ENCODE data around the gene TBC1D14.
"Not testable (repeated sequence)": the region's sequence is repeated elsewhere in the genome, so short reads cannot be mapped to it uniquely, and the experiment has no call there.

TBC1D14 gene

DNA sequence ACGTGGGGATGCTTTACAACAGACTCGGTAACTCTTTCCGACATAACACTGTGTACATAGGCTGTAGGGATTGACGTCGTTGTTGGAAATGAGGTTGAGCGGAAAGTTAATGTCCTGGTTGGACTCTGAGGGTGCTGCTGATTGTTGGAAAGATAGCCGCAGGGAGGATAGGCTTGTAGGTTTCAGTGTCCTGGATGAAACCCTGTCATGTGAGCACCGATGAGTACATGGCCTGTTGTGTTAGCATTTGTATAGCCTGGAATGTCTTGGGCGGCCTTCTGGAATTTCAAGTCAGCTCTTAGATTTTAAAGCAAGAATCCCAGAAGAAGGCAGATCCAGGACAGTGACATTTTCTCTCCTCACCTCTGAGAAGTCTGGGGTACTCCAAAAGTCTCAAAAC is 63.3 kb downstream of the TBC1D14 start:
- DNase-seq (ENCODE audit: insufficient read length, low spot score) (no peak), FAIRE-seq (no peak)
- TF ChIP-seq, protein P1, sequence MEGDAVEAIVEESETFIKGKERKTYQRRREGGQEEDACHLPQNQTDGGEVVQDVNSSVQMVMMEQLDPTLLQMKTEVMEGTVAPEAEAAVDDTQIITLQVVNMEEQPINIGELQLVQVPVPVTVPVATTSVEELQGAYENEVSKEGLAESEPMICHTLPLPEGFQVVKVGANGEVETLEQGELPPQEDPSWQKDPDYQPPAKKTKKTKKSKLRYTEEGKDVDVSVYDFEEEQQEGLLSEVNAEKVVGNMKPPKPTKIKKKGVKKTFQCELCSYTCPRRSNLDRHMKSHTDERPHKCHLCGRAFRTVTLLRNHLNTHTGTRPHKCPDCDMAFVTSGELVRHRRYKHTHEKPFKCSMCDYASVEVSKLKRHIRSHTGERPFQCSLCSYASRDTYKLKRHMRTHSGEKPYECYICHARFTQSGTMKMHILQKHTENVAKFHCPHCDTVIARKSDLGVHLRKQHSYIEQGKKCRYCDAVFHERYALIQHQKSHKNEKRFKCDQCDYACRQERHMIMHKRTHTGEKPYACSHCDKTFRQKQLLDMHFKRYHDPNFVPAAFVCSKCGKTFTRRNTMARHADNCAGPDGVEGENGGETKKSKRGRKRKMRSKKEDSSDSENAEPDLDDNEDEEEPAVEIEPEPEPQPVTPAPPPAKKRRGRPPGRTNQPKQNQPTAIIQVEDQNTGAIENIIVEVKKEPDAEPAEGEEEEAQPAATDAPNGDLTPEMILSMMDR (IDR thresholded peaks at IDR 0.05; ENCODE audit: insufficient read depth, missing control alignments), result no peak

- DNase-seq (ENCODE audit: insufficient read length, low spot score) (peak; percentile 74), FAIRE-seq (peak; percentile 68)
- TF ChIP-seq, protein P1 (IDR thresholded peaks at IDR 0.05; ENCODE audit: insufficient read depth, missing control alignments), result peak; percentile 87
Observed at GRCh38 chr4:6974138-6974848, 64.7 kb downstream of the TBC1D14 start.

DNA sequence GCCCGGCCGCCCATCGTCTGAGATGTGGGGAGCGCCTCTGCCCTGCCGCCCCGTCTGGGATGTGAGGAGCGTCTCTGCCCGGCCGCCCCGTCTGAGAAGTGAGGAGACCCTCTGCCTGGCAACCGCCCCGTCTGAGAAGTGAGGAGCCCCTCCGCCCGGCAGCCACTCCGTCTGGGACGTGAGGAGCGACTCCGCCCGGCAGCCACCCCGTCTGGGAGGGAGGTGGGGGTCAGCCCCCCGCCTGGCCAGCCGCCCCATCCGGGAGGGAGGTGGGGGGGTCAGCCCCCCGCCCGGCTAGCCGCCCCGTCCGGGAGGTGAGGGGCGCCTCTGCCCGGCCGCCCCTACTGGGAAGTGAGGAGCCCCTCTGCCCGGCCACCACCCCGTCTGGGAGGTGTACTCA is 68.2 kb downstream of the TBC1D14 start:
- DNase-seq (ENCODE audit: insufficient read length, low spot score); FAIRE-seq: not testable (repeated sequence)

GRCh38 chr4:6983544-6984142 is 74.0 kb downstream of the TBC1D14 start:
- FAIRE-seq, result no peak
- no peak for DNase-seq (ENCODE audit: insufficient read length, low spot score)
- TF ChIP-seq, protein P1 (IDR thresholded peaks at IDR 0.05; ENCODE audit: insufficient read depth, missing control alignments), result no peak

GRCh38 chr4:6984612-6985425 is 75.2 kb downstream of the TBC1D14 start:
- no peak for FAIRE-seq
- DNase-seq (ENCODE audit: insufficient read length, low spot score), result no peak
- TF ChIP-seq, protein P1 (IDR thresholded peaks at IDR 0.05; ENCODE audit: insufficient read depth, missing control alignments), result no peak

GRCh38 chr4:6986072-6986780 is 76.6 kb downstream of the TBC1D14 start:
- TF ChIP-seq, protein P1 (IDR thresholded peaks at IDR 0.05; ENCODE audit: insufficient read depth, missing control alignments), result no peak
- FAIRE-seq, result no peak
- no peak for DNase-seq (ENCODE audit: insufficient read length, low spot score)
